ENCODE measurements around the gene SLC24A4.

SLC24A4 gene

GRCh38 chr14:92323011-92323915 is at the start of gene SLC24A4:
Gene SLC24A4, plus strand, starts transcription at chr14:92323165. Its CDS starts 666 bp downstream, at chr14:92323831.
- no peak for DNase-seq (ENCODE audit: low read depth in 1 of 2, low spot score in 1 of 2)

GRCh38 chr14:92273166-92273565 is 49.8 kb upstream of the SLC24A4 start:
- DNase-seq (ENCODE audit: low read depth in 1 of 2, low spot score in 1 of 2), result no peak

GRCh38 chr14:92274055-92274454 is 48.9 kb upstream of the SLC24A4 start:
- no peak for DNase-seq (ENCODE audit: low read depth in 1 of 2, low spot score in 1 of 2)

GRCh38 chr14:92276074-92276473 is 46.9 kb upstream of the SLC24A4 start:
- DNase-seq (ENCODE audit: low read depth in 1 of 2, low spot score in 1 of 2), result no peak

- DNase-seq (ENCODE audit: low read depth in 1 of 2, low spot score in 1 of 2), result no peak
These were observed 45.9 kb upstream of the SLC24A4 start for GRCh38 chr14:92277031-92277430.

- no peak for DNase-seq (ENCODE audit: low read depth in 1 of 2, low spot score in 1 of 2)
These were observed 42.3 kb upstream of the SLC24A4 start for GRCh38 chr14:92280554-92281262.

GRCh38 chr14:92282669-92283068 is 40.3 kb upstream of the SLC24A4 start:
- no peak for DNase-seq (ENCODE audit: low read depth in 1 of 2, low spot score in 1 of 2)

- DNase-seq (ENCODE audit: low read depth in 1 of 2, low spot score in 1 of 2), result no peak
These were observed 37.7 kb upstream of the SLC24A4 start for GRCh38 chr14:92285311-92285710.

- no peak for DNase-seq (ENCODE audit: low read depth in 1 of 2, low spot score in 1 of 2)
These were observed 35.0 kb upstream of the SLC24A4 start for GRCh38 chr14:92287987-92288386.

- DNase-seq (ENCODE audit: low read depth in 1 of 2, low spot score in 1 of 2), result no peak
These were observed 33.8 kb upstream of the SLC24A4 start for GRCh38 chr14:92288994-92289660.

GRCh38 chr14:92292673-92293072 is 30.3 kb upstream of the SLC24A4 start:
- DNase-seq (ENCODE audit: low read depth in 1 of 2, low spot score in 1 of 2), result no peak

- DNase-seq (ENCODE audit: low read depth in 1 of 2, low spot score in 1 of 2), result no peak
These were observed 28.5 kb upstream of the SLC24A4 start for GRCh38 chr14:92294506-92294905.

GRCh38 chr14:92297818-92298595 is 25.0 kb upstream of the SLC24A4 start:
- no peak for DNase-seq (ENCODE audit: low read depth in 1 of 2, low spot score in 1 of 2)

- no peak for DNase-seq (ENCODE audit: low read depth in 1 of 2, low spot score in 1 of 2)
These were observed 20.5 kb upstream of the SLC24A4 start for GRCh38 chr14:92302481-92302880.

GRCh38 chr14:92308716-92309115 is 14.2 kb upstream of the SLC24A4 start:
- no peak for DNase-seq (ENCODE audit: low read depth in 1 of 2, low spot score in 1 of 2)

GRCh38 chr14:92309968-92310530 is 12.9 kb upstream of the SLC24A4 start:
- DNase-seq (ENCODE audit: low read depth in 1 of 2, low spot score in 1 of 2), result no peak

- DNase-seq (ENCODE audit: low read depth in 1 of 2, low spot score in 1 of 2), result no peak
These were observed 12.1 kb upstream of the SLC24A4 start for GRCh38 chr14:92310776-92311375.

- DNase-seq (ENCODE audit: low read depth in 1 of 2, low spot score in 1 of 2), result no peak
These were observed 8.8 kb upstream of the SLC24A4 start for GRCh38 chr14:92314182-92314581.

- no peak for DNase-seq (ENCODE audit: low read depth in 1 of 2, low spot score in 1 of 2)
These were observed 7.7 kb upstream of the SLC24A4 start for GRCh38 chr14:92315050-92315805.

Measured in activated CD4-positive, alpha-beta T cell treated with anti-CD3 and anti-CD28 coated beads, Interleukin-2, amount 50 U/mL, for 24 hours (primary cell).